ENCODE data around the gene SMOC1.

SMOC1 gene

GRCh38 chr14:69982220-69982839 is 103.1 kb downstream of the SMOC1 start:
- no peak for TF ChIP-seq CTCF (IDR thresholded peaks at IDR 0.05)
- TF ChIP-seq ZFX (IDR thresholded peaks at IDR 0.05; ENCODE audit: borderline replicate concordance) = no peak
- no peak overlapping the region for H3K27ac ChIP-seq

- TF ChIP-seq CTCF (IDR thresholded peaks at IDR 0.05) (no peak), ZFX (IDR thresholded peaks at IDR 0.05; ENCODE audit: borderline replicate concordance) (no peak)
- no peak overlapping the region for H3K27ac ChIP-seq
Observed at GRCh38 chr14:69982886-69983285, 103.7 kb downstream of the SMOC1 start.

- TF ChIP-seq CTCF (IDR thresholded peaks at IDR 0.05) (no peak), ZFX (IDR thresholded peaks at IDR 0.05; ENCODE audit: borderline replicate concordance) (no peak)
- H3K27ac ChIP-seq = no peak overlapping the region
Observed at GRCh38 chr14:69983317-69983716, 104.1 kb downstream of the SMOC1 start.

GRCh38 chr14:69985463-69985862 is 106.2 kb downstream of the SMOC1 start:
- TF ChIP-seq CTCF (IDR thresholded peaks at IDR 0.05) (no peak), ZFX (IDR thresholded peaks at IDR 0.05; ENCODE audit: borderline replicate concordance) (no peak)
- no peak overlapping the region for H3K27ac ChIP-seq

GRCh38 chr14:69986336-69986735 is 107.1 kb downstream of the SMOC1 start:
- TF ChIP-seq CTCF (IDR thresholded peaks at IDR 0.05) = no peak

GRCh38 chr14:69987406-69988121 is 108.3 kb downstream of the SMOC1 start:
- TF ChIP-seq CTCF (IDR thresholded peaks at IDR 0.05) (no peak), ZFX (IDR thresholded peaks at IDR 0.05; ENCODE audit: borderline replicate concordance) (no peak)
- no peak overlapping the region for H3K27ac ChIP-seq

More at GRCh38 chr14:69986336-69986735, 107.1 kb downstream of the SMOC1 start:
- H3K27ac ChIP-seq = no peak overlapping the region

GRCh38 chr14:69988979-69989378 is 109.8 kb downstream of the SMOC1 start:
- TF ChIP-seq ZFX (IDR thresholded peaks at IDR 0.05; ENCODE audit: borderline replicate concordance) = no peak
- no peak for TF ChIP-seq CTCF (IDR thresholded peaks at IDR 0.05)

More at GRCh38 chr14:69988979-69989378, 109.8 kb downstream of the SMOC1 start:
- H3K27ac ChIP-seq = no peak overlapping the region
